DND-41 (cell line): Measurements from ENCODE around the gene SSX5.
"Not testable (repeated sequence)": the region's sequence is repeated elsewhere in the genome, so short reads cannot be mapped to it uniquely, and the experiment has no call there.

Experiments
- ATAC-seq: fragments of 200-7000 bp; cut with Tn5 transposase; 3 replicates; pipeline ENCODE4 v1.9.1; 2021; ENCODE audit warnings: low read depth; ENCODE audit not compliant: insufficient read depth
- DNase-seq: peaks from one replicate; pipeline ENCODE4 v3.0.0-alpha.2; 2020
- H2AFZ ChIP-seq: 2 replicates; pipeline ENCODE4 v1.6.0; 2012; ENCODE audit warnings: low read depth, low read length
- H3K27ac ChIP-seq: 2 replicates; pipeline ENCODE4 v1.5.1; 2012; ENCODE audit warnings: low read length, inconsistent platforms
- H3K27me3 ChIP-seq: fragments of 200-600 bp; sonication (generic); 2 replicates; pipeline ENCODE4 v1.6.0; 2012; ENCODE audit warnings: low read length, mild to moderate bottlenecking, inconsistent platforms; ENCODE audit not compliant: insufficient read depth, poor library complexity
- H3K36me3 ChIP-seq: 2 replicates; pipeline ENCODE4 v1.5.1; 2012; ENCODE audit warnings: low read length, inconsistent platforms; ENCODE audit not compliant: insufficient read depth
- H3K4me1 ChIP-seq: 2 replicates; pipeline ENCODE4 v1.5.1; 2012; ENCODE audit warnings: mild to moderate bottlenecking, low read length; ENCODE audit not compliant: insufficient read depth
- H3K4me2 ChIP-seq: 2 replicates; pipeline ENCODE4 v1.6.0; 2012; ENCODE audit warnings: mild to moderate bottlenecking, moderate library complexity, low read length, inconsistent platforms; ENCODE audit not compliant: insufficient read depth
- H3K4me3 ChIP-seq, 2 experiments: fragments of 200-600 bp in 1 of 2; shearing (Covaris generic) in 1 of 2; 2 replicates each; pipeline ENCODE4 v1.5.1; 2012 to 2016; ENCODE audit warnings: inconsistent platforms in 2 of 2, low read length in 2 of 2, mild to moderate bottlenecking in 2 of 2, low read depth in 1 of 2, moderate library complexity in 1 of 2
- H3K79me2 ChIP-seq: 2 replicates; pipeline ENCODE4 v1.6.0; 2012; ENCODE audit warnings: low read length, inconsistent platforms; ENCODE audit not compliant: insufficient read depth
- H3K9ac ChIP-seq: 2 replicates; pipeline ENCODE4 v1.6.0; 2012; ENCODE audit warnings: low read depth, mild to moderate bottlenecking, inconsistent platforms, low read length, moderate library complexity
- H3K9me3 ChIP-seq: 2 replicates; pipeline ENCODE4 v1.5.1; 2012; ENCODE audit warnings: low read length, moderate library complexity, mild to moderate bottlenecking, inconsistent platforms; ENCODE audit not compliant: insufficient read depth, severe bottlenecking
- H4K20me1 ChIP-seq: 2 replicates; pipeline ENCODE4 v1.6.0; 2012; ENCODE audit warnings: low read length; ENCODE audit not compliant: insufficient read depth
- EZH2 ChIP-seq: IDR thresholded peaks from 3 replicates; pipeline ENCODE4 v1.6.1; 2012; ENCODE audit warnings: borderline replicate concordance, low read depth, mild to moderate bottlenecking, moderate library complexity, low read length, inconsistent platforms; ENCODE audit not compliant: severe bottlenecking
- TF ChIP-seq, protein P1 (sequence below): IDR thresholded peaks from 2 replicates; pipeline ENCODE4 v1.5.1; 2012; ENCODE audit warnings: borderline replicate concordance, low read length, moderate library complexity, mild to moderate bottlenecking; ENCODE audit not compliant: poor library complexity, severe bottlenecking; ENCODE audit errors: extremely low read depth

Gene SSX5, protein sequence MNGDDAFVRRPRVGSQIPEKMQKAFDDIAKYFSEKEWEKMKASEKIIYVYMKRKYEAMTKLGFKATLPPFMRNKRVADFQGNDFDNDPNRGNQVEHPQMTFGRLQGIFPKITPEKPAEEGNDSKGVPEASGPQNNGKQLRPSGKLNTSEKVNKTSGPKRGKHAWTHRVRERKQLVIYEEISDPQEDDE

DNA sequence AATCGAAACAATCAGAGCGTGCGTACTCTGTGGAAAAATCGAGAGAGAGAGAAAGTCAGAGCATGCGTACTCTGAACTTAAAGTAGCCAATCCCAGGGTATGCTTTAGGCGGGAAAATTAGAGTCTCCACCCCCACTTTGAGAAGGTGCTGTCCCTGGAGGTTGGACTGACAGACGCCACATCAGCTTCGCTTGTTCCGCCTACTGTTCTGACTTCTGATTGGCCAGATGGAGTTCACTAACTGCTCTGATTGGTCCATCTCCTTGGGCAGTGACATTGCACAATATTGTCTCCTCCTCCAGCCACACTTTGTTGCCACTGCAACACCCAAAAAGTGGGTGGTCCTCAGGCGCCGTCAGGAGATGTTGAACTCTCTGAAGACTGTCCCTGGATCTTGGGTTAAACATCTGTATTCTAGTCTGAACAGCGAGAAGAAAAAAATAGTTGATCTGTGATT, at the start of gene SSX5:
SSX5 (minus strand) TSS at position 51 of the 457 bp plus-strand sequence. CDS start 1,437 bp downstream, outside the sequence.
- Histone ChIP-seq H3K27ac (no peak within 1 kb of the TSS), H3K27me3 (no peaks in the 10 kb centered on the region), H3K4me1 (no peaks in the 10 kb centered on the region), H2AFZ (no peak within 1 kb of the TSS), H3K36me3 (no peaks in the 10 kb centered on the region), H3K4me2 (no peak within 1 kb of the TSS), H3K4me3 (no peak within 1 kb of the TSS), H4K20me1 (no peaks in the 10 kb centered on the region), H3K9me3 (no peaks in the 10 kb centered on the region), H3K9ac (no peak within 1 kb of the TSS), H3K79me2 (no peaks in the 10 kb centered on the region)
- DNase-seq (no peak), ATAC-seq (no peak)
- TF ChIP-seq EZH2 = no peak

DNA sequence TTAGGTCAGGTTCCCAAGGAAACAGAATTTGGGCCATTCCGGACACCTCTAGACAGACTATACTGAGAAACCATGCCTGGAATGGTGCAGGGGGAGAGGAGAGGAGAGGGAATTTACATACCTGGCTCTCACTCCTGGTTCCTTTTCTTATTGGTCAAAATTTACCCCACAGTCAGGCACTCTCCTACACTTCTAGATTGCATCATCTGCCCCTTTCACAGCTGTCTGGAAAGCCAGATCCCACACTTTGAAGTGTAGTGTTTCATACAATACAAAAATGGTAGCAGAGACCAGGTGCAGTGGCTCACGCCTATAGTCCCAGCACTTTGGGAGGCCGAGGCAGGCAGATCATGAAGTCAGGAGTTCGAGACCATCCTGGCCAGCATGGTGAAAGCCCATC, 27.6 kb upstream of the SSX5 start:
- not testable (repeated sequence) for H3K9me3 ChIP-seq, H4K20me1 ChIP-seq, H3K4me1 ChIP-seq, H3K9ac ChIP-seq, H3K27me3 ChIP-seq, H3K4me2 ChIP-seq, H3K36me3 ChIP-seq, H3K79me2 ChIP-seq, H3K27ac ChIP-seq, DNase-seq, H3K4me3 ChIP-seq, ATAC-seq, H2AFZ ChIP-seq

DNA sequence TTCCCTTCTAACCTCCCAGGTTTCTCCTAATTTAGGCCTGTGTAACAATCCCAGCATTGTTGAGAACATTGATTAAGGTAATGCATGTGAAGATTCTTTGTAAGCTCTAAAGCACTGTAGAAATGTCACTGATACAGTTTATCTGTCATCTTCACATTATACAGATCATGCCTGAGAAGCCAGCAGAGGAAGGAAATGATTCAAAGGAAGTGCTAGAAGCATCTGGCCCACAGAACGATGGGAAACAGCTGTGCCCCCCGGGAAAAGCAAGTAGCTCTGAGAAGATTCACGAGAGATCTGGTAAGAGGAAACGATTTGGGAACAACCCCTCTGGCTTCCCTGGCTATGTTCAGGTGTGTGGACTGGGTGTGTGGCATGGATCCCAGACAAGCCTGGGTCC, 17.7 kb upstream of the SSX5 start:
- H3K9ac ChIP-seq, H3K4me3 ChIP-seq, H3K9me3 ChIP-seq, H3K36me3 ChIP-seq, H3K27ac ChIP-seq, H3K4me1 ChIP-seq, H4K20me1 ChIP-seq, DNase-seq, H3K79me2 ChIP-seq, H2AFZ ChIP-seq, ATAC-seq, H3K27me3 ChIP-seq, H3K4me2 ChIP-seq: not testable (repeated sequence)

DNA sequence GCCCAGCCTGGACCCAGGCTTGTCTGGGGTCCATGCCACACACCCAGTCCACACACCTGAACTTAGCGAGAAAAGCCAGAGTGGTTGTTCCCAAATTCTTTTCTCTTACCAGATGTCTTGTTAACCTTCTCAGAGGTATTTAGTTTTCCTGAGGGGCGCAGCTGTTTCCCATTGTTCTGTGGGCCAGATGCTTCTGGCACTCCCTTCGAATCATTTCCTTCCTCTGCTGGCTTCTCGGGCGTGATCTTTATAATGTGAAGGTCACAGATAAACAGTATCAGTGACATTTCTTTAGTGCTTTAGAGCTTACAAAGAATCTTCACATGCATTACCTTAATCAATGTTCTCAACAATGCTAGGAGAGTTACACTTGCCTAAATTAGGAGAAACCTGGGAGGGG, 6.6 kb downstream of the SSX5 start:
- H3K4me1 ChIP-seq, H3K36me3 ChIP-seq, ATAC-seq, H3K4me2 ChIP-seq, H4K20me1 ChIP-seq, H3K79me2 ChIP-seq, H3K4me3 ChIP-seq, H3K27me3 ChIP-seq, H2AFZ ChIP-seq, H3K27ac ChIP-seq, DNase-seq, H3K9me3 ChIP-seq, H3K9ac ChIP-seq: not testable (repeated sequence)

DNA sequence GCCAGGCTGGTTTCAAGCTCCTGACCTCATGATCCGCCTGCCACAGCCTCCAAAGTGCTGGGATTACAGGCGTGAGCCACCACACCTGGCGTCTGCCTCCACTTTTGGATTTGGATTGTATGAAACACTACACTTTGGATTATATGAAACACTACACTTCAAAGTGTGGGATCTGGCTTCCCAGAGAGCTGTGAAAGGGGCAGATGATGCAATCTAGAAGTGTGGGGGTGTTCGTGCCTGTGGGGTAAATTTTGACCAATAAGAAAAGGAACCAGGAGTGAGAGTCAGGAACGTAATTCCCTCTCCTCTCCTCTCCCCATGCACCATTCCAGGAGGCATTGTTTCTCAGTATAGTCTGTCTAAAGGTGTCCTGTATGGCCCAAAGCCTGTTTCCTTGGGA, 14.7 kb downstream of the SSX5 start:
- H3K9me3 ChIP-seq, ATAC-seq, H4K20me1 ChIP-seq, DNase-seq, H3K4me1 ChIP-seq, H3K4me2 ChIP-seq, H2AFZ ChIP-seq, H3K27ac ChIP-seq, H3K79me2 ChIP-seq, H3K9ac ChIP-seq, H3K27me3 ChIP-seq, H3K4me3 ChIP-seq, H3K36me3 ChIP-seq: not testable (repeated sequence)

DNA sequence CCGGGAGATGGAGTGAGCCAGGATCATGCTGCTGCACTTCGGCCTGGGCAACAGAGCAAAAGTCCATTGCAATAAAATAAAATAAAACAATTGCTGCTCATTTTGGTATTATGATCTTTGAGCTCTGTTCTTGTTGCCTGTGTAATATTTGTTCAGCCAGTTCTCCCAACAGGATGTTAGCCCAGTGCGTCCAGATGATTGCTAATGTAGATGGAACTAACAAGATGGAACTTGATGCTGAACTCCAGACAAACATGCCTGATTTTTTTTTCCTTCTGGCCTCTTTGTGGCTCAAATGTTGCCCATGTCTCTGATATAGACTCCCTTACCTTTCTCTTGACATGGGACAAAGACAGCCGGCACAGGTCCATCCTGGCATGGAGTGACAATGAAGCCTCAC, 15.8 kb downstream of the SSX5 start:
- no peak overlapping the region for H3K27ac ChIP-seq

More for the DNA sequence above, 15.8 kb downstream of the SSX5 start:
- H3K36me3 ChIP-seq = no peaks in the 10 kb centered on the region
- H4K20me1 ChIP-seq = no peaks in the 10 kb centered on the region
- H3K27me3 ChIP-seq = no peaks in the 10 kb centered on the region
- no peaks in the 10 kb centered on the region for H3K79me2 ChIP-seq
- no peak for DNase-seq
- no peak overlapping the region for H3K9ac ChIP-seq
- no peak overlapping the region for H3K4me2 ChIP-seq
- ATAC-seq = no peak
- no peak overlapping the region for H2AFZ ChIP-seq
- no peaks in the 10 kb centered on the region for H3K9me3 ChIP-seq
- no peak overlapping the region for H3K4me3 ChIP-seq
- no peak for TF ChIP-seq EZH2
- TF ChIP-seq, protein P1, sequence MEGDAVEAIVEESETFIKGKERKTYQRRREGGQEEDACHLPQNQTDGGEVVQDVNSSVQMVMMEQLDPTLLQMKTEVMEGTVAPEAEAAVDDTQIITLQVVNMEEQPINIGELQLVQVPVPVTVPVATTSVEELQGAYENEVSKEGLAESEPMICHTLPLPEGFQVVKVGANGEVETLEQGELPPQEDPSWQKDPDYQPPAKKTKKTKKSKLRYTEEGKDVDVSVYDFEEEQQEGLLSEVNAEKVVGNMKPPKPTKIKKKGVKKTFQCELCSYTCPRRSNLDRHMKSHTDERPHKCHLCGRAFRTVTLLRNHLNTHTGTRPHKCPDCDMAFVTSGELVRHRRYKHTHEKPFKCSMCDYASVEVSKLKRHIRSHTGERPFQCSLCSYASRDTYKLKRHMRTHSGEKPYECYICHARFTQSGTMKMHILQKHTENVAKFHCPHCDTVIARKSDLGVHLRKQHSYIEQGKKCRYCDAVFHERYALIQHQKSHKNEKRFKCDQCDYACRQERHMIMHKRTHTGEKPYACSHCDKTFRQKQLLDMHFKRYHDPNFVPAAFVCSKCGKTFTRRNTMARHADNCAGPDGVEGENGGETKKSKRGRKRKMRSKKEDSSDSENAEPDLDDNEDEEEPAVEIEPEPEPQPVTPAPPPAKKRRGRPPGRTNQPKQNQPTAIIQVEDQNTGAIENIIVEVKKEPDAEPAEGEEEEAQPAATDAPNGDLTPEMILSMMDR = no peak
- H3K4me1 ChIP-seq = no peaks in the 10 kb centered on the region
